ENCODE measurements around the gene WNT9B.
"Not testable (repeated sequence)": the region's sequence is repeated elsewhere in the genome, so short reads cannot be mapped to it uniquely, and the experiment has no call there.

WNT9B gene

GRCh38 chr17:46822388-46822921 lies 28.9 kb upstream of the WNT9B start:
- DNase-seq = peak; percentile 59

- DNase-seq = no peak
Measured at GRCh38 chr17:46823657-46824056, 27.7 kb upstream of the WNT9B start.

- no peak for DNase-seq
Measured at GRCh38 chr17:46826116-46826515, 25.3 kb upstream of the WNT9B start.

GRCh38 chr17:46827274-46827673 lies 24.1 kb upstream of the WNT9B start:
- no peak for DNase-seq

GRCh38 chr17:46831573-46832330 lies 19.6 kb upstream of the WNT9B start:
- no peak for DNase-seq

- DNase-seq = no peak
Measured at GRCh38 chr17:46832331-46832821, 19.0 kb upstream of the WNT9B start.

GRCh38 chr17:46832945-46833839 lies 18.2 kb upstream of the WNT9B start:
- no peak for DNase-seq

- DNase-seq = no peak
Measured at GRCh38 chr17:46833840-46834208, 17.6 kb upstream of the WNT9B start.

- DNase-seq = no peak
Measured at GRCh38 chr17:46834846-46835245, 16.5 kb upstream of the WNT9B start.

GRCh38 chr17:46836500-46836899 lies 14.9 kb upstream of the WNT9B start:
- no peak for DNase-seq

GRCh38 chr17:46837521-46837920 lies 13.9 kb upstream of the WNT9B start:
- no peak for DNase-seq

GRCh38 chr17:46839211-46839610 lies 12.2 kb upstream of the WNT9B start:
- DNase-seq = no peak

GRCh38 chr17:46840596-46840995 lies 10.8 kb upstream of the WNT9B start:
- DNase-seq = not testable (repeated sequence)

GRCh38 chr17:46841561-46842379 lies 9.6 kb upstream of the WNT9B start:
- peak; percentile 47 for DNase-seq

- no peak for DNase-seq
Measured at GRCh38 chr17:46842835-46843234, 8.5 kb upstream of the WNT9B start.

GRCh38 chr17:46847204-46848191 lies 3.9 kb upstream of the WNT9B start:
- no peak for DNase-seq

- no peak for DNase-seq
Measured at GRCh38 chr17:46848534-46848933, 2.8 kb upstream of the WNT9B start.

- DNase-seq = no peak
Measured at GRCh38 chr17:46850688-46851028, 725 bp upstream of the WNT9B start.

- DNase-seq = no peak
Measured at GRCh38 chr17:46853896-46854444, 2.6 kb downstream of the WNT9B start.

- no peak for DNase-seq
Measured at GRCh38 chr17:46854515-46854914, 3.1 kb downstream of the WNT9B start.

- no peak for DNase-seq
Measured at GRCh38 chr17:46854948-46855347, 3.6 kb downstream of the WNT9B start.

Measured in stimulated activated CD4-positive, alpha-beta T cell treated with anti-CD3 and anti-CD28 coated beads, Interleukin-15, amount 100 ng/mL, for 24 hours (primary cell).